ENCODE results near the gene POLN. TPM values are rescaled to one million over a fixed set of nuclear protein-coding genes. Genes with fewer than 3 reads are reported as not detected.

Gene POLN
- total RNA-seq, 1 experiment from 2014 or later, result 3.5 TPM

DNA sequence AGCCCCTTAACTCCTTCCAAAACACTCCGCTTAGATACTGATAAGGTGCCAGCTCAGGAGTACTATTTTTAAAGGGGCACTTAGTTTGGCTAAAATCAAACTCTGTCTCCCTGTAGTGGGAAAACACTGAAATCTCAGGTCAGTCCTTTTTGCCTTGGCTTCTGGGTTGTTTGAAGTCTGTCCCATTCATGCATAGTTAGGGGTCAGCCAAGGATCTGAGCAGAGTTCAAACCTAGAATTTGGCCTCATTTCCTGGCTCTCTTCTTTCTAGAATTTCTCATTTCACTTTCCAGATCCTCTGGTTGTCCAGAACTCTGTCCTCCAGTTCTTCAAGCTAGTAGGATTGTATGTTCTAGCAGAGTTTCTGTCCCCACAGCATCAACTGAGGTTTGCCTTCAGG lies 151.3 kb downstream of the POLN start (continued):
- TF ChIP-seq ZNF281 (CRISPR knock-in tag; IDR thresholded peaks at IDR 0.05) (no peak), NFATC4 (CRISPR knock-in tag; IDR thresholded peaks at IDR 0.05) (no peak)

GRCh38 chr4:2089222-2089621 lies 152.7 kb downstream of the POLN start:
- H3K27me3 Mint-ChIP-seq (ENCODE audit: low read depth), result no peaks in the 10 kb centered on the region
- ATAC-seq (no peak), DNase-seq (ENCODE audit: low spot score) (no peak)
- H3K9me3 Mint-ChIP-seq, result no peaks in the 10 kb centered on the region
- TF ChIP-seq ZNF512 (CRISPR knock-in tag; IDR thresholded peaks at IDR 0.05; ENCODE audit: borderline replicate concordance) (no peak), MLX (CRISPR knock-in tag; IDR thresholded peaks at IDR 0.05) (no peak), IRF2 (CRISPR knock-in tag; IDR thresholded peaks at IDR 0.05; ENCODE audit: borderline replicate concordance, low read depth) (no peak), E2F5 (CRISPR knock-in tag; IDR thresholded peaks at IDR 0.05) (no peak), SMAD4 (CRISPR knock-in tag; IDR thresholded peaks at IDR 0.05) (no peak), GRHL2 (CRISPR knock-in tag; IDR thresholded peaks at IDR 0.05; ENCODE audit: insufficient replicate concordance, severe bottlenecking) (no peak), MYBL2 (CRISPR knock-in tag; IDR thresholded peaks at IDR 0.05) (no peak), NR3C1 (CRISPR knock-in tag; conservative IDR thresholded peaks at IDR 0.05; ENCODE audit: low read depth) (no peak), ATF2 (CRISPR knock-in tag; IDR thresholded peaks at IDR 0.05; ENCODE audit: borderline replicate concordance, low read depth) (no peak), NFATC4 (CRISPR knock-in tag; IDR thresholded peaks at IDR 0.05) (no peak), ZNF671 (CRISPR knock-in tag; IDR thresholded peaks at IDR 0.05) (no peak), JAZF1 (CRISPR knock-in tag; IDR thresholded peaks at IDR 0.05) (no peak), RORB (CRISPR knock-in tag; IDR thresholded peaks at IDR 0.05) (no peak), HMGA2 (CRISPR knock-in tag; IDR thresholded peaks at IDR 0.05) (no peak), NR2C2 (CRISPR knock-in tag; IDR thresholded peaks at IDR 0.05) (no peak), FOXP1 (CRISPR knock-in tag; IDR thresholded peaks at IDR 0.05; ENCODE audit: borderline replicate concordance) (no peak), USF1 (CRISPR knock-in tag; IDR thresholded peaks at IDR 0.05) (no peak), ZNF263 (CRISPR knock-in tag; IDR thresholded peaks at IDR 0.05; ENCODE audit: low read depth) (no peak), RELA (CRISPR knock-in tag; IDR thresholded peaks at IDR 0.05; ENCODE audit: borderline replicate concordance) (no peak), STAT6 (CRISPR knock-in tag; conservative IDR thresholded peaks at IDR 0.05; ENCODE audit: low read depth) (no peak)
- no peak overlapping the region for H3K27ac Mint-ChIP-seq
- ChIA-PET POLR2A (no interaction called here), CTCF (no interaction called here)
- H3K36me3 Mint-ChIP-seq, result no peaks in the 10 kb centered on the region
- H3K4me3 Mint-ChIP-seq, result no peak overlapping the region
- H3K4me1 Mint-ChIP-seq, result no peaks in the 10 kb centered on the region

Measured in WTC11 (cell line).